ENCODE data around the gene PIK3R6.

PIK3R6 gene

DNA sequence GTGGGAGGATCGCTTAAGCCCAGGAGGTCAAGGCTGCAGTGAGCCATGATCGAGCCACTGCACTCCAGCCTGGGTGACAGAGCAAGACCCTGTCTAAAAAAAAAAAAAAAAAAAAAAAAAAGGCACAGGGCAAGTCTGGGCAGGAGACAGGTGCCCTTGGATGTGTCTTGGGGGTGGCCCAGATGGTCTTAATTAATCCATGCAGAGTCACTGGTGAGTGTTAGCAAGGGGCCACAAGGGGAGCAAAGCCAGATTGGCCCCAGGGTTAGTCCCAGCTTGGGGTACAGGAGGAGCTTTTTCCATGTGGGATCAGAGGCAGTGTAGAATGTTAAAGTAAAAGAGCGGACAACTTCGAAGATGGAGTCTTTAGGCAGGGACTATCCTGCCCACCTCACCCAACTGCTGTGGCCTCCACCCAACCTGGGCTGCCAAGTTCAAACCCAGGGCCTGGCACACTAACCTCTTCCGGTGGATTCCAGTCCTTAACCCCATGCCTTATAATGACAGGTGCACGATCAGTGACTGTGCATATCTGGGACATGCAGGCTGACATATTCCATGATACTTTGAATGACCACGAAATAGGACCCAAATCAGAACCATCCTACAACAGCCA lies 36.1 kb downstream of the PIK3R6 start:
- peak; percentile 9 for FAIRE-seq
- no peak for DNase-seq (ENCODE audit: insufficient read length, low spot score)
- TF ChIP-seq POU2F2 (IDR thresholded peaks at IDR 0.05; ENCODE audit: low read depth, low read length) (no peak), POLR2A (IDR thresholded peaks at IDR 0.05; ENCODE audit: low read depth, low read length) (peak; percentile 31; the same call in 1 of the 2 replicates)

DNA sequence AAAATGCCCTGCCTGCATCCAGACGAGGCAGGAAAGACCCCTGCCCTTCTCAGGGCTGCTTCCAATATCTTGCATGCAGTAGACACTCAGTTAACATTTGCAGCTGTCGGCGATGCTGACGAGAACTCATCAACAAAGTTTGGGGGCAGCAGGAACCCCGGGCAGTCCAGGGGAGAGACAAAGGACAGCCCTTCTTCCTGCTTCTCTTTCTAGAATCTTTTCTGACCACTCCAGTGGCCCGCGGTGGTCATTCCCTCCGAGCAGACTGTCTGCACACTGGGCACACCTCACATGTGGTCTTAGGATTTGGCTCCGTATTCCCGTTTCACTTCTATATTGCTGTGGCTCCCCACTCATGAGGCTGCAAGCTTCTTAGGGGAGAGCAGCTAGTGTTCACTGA lies 37.3 kb downstream of the PIK3R6 start:
- no peak for DNase-seq (ENCODE audit: insufficient read length, low spot score)
- no peak for TF ChIP-seq POU2F2 (IDR thresholded peaks at IDR 0.05; ENCODE audit: low read depth, low read length)
- no peak for TF ChIP-seq PAX5 (IDR thresholded peaks at IDR 0.05; ENCODE audit: insufficient read depth, low read length, severe bottlenecking)
- no peak for TF ChIP-seq POLR2AphosphoS5 (IDR thresholded peaks at IDR 0.05; ENCODE audit: low read depth, low read length)
- no peak for TF ChIP-seq TAF1 (IDR thresholded peaks at IDR 0.05; ENCODE audit: low read depth, low read length)
- TF ChIP-seq SPI1 (IDR thresholded peaks at IDR 0.05; ENCODE audit: low read depth, low read length), result no peak
- TF ChIP-seq POLR2A (IDR thresholded peaks at IDR 0.05; ENCODE audit: low read depth, low read length), result no peak
- no peak for FAIRE-seq

DNA sequence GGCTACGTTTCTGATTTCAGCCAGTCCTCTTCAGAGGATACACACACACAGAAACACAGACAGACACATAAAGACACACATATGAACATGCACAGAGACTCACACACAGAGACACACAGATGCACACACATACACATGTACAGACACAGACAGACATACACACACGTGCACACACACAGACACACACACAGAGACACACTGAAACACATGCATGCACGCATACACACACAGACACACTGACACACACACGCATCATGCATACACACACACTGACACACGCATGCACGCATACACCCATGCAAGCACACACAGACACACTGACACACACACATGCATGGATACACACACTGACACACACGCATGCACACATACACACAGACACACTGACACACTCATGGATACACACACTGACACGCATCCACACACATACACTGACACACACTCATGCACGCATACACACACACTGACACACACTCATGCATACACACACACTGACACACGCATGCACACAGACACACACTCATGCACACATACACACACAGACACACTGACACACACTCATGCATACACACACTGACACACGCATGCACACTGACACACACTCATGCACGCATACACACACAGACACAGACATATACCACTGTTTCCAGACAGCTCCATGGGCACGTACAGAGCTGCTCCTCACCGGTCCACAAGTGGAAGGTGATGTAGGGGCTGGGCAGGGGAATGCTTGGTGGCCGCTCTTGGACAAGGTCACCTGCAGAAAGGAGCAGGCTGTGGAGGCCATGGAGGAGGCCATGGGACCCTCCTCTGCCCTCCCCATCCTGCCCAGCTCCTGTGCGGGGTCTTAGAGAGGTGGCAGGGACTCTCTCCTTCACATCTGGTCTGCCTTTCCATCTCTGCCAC lies 38.2 kb downstream of the PIK3R6 start:
- FAIRE-seq (peak; percentile 85), DNase-seq (ENCODE audit: insufficient read length, low spot score) (no peak)
- peak; percentile 92 for TF ChIP-seq POLR2AphosphoS5 (IDR thresholded peaks at IDR 0.05; ENCODE audit: low read depth, low read length)
- peak; percentile 94 for TF ChIP-seq POLR2A (IDR thresholded peaks at IDR 0.05; ENCODE audit: low read depth, low read length)
- TF ChIP-seq TAF1 (IDR thresholded peaks at IDR 0.05; ENCODE audit: low read depth, low read length), result no peak
- peak; percentile 8 for TF ChIP-seq POU2F2 (IDR thresholded peaks at IDR 0.05; ENCODE audit: low read depth, low read length)

DNA sequence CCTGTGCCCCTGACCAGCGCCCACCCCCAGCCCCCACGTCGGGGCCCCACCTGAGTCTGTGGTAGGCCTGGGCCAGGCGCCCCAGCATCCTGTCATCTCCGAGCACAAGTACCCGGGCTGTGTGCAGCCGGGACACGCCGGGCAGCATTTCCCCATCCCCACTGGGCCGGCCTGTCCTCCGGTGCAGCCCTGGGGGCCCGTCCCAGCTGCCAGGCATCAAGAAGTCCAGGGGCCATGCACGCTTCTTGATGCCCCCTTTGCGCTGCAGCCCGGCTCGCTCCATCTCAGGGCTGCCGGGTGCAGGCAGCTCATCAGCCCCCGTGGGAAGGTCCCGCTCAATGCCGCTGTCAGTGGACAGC lies 39.0 kb downstream of the PIK3R6 start:
- no peak for TF ChIP-seq PAX5 (IDR thresholded peaks at IDR 0.05; ENCODE audit: insufficient read depth, low read length, severe bottlenecking)
- TF ChIP-seq POLR2AphosphoS5 (IDR thresholded peaks at IDR 0.05; ENCODE audit: low read depth, low read length), result no peak
- no peak for TF ChIP-seq SPI1 (IDR thresholded peaks at IDR 0.05; ENCODE audit: low read depth, low read length)
- no peak for TF ChIP-seq POLR2A (IDR thresholded peaks at IDR 0.05; ENCODE audit: low read depth, low read length)
- TF ChIP-seq POU2F2 (IDR thresholded peaks at IDR 0.05; ENCODE audit: low read depth, low read length), result no peak
- TF ChIP-seq TAF1 (IDR thresholded peaks at IDR 0.05; ENCODE audit: low read depth, low read length), result no peak
- FAIRE-seq (no peak), DNase-seq (ENCODE audit: insufficient read length, low spot score) (no peak)

DNA sequence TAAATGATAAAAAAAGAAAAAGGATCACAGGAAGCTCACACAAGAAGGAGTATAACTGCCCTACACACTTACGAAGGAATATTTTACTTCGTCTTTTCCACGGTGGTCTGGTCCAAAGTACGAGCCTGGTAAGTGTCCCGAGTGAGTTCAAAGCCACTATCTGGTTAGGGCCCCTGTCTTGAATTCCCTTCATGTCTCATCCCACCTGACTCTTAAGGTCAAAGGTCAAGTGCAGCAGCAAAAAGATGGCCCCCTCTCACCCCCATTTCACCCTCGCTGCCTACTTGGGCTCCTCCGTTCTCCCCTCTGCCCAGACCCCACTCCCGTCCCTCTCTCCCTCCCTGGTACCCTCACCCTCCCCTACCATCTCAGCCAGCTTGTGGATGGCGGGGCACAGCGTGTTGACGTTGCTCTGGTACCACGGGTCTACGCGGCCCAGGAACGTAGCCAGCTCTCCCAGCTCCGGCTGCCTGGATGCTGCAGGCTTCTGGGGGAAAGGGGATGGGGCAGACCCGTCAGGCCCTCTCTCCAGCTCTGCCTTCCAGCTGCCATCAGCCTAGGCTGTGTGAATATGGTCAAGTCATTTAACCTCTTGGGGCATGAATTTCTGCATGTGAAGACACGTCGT lies 40.6 kb downstream of the PIK3R6 start:
- no peak for TF ChIP-seq POU2F2 (IDR thresholded peaks at IDR 0.05; ENCODE audit: low read depth, low read length)
- no peak for TF ChIP-seq PAX5 (IDR thresholded peaks at IDR 0.05; ENCODE audit: insufficient read depth, low read length, severe bottlenecking)
- TF ChIP-seq SPI1 (IDR thresholded peaks at IDR 0.05; ENCODE audit: low read depth, low read length), result no peak
- TF ChIP-seq POLR2AphosphoS5 (IDR thresholded peaks at IDR 0.05; ENCODE audit: low read depth, low read length), result peak; percentile 57
- TF ChIP-seq TAF1 (IDR thresholded peaks at IDR 0.05; ENCODE audit: low read depth, low read length), result no peak
- peak; percentile 26; the same call in 1 of the 2 replicates for TF ChIP-seq POLR2A (IDR thresholded peaks at IDR 0.05; ENCODE audit: low read depth, low read length)
- FAIRE-seq, result no peak
- no peak for DNase-seq (ENCODE audit: insufficient read length, low spot score)

DNA sequence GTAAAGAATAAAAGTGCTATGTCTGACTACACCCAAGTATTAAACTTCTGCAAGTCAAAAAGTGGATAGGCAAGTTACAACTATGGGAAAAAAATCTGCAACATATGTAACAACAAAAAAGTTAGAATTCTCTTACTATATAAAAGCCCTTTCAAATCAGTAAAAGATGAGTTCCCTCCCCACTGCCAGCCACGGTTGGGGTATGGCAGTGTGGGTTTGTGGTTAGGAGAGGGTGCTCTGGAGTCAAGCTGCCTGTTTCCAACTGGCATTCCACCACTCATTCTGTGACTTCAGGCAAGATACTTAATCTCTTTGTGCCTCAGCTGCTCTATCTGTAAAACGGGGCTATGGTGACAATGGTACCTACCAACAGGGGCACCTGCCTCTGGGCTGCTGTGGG lies 41.7 kb downstream of the PIK3R6 start:
- FAIRE-seq (peak; percentile 51), DNase-seq (ENCODE audit: insufficient read length, low spot score) (no peak)
- no peak for TF ChIP-seq TAF1 (IDR thresholded peaks at IDR 0.05; ENCODE audit: low read depth, low read length)
- TF ChIP-seq POU2F2 (IDR thresholded peaks at IDR 0.05; ENCODE audit: low read depth, low read length), result no peak
- no peak for TF ChIP-seq POLR2A (IDR thresholded peaks at IDR 0.05; ENCODE audit: low read depth, low read length)
- TF ChIP-seq POLR2AphosphoS5 (IDR thresholded peaks at IDR 0.05; ENCODE audit: low read depth, low read length), result no peak
- no peak for TF ChIP-seq SPI1 (IDR thresholded peaks at IDR 0.05; ENCODE audit: low read depth, low read length)
- TF ChIP-seq PAX5 (IDR thresholded peaks at IDR 0.05; ENCODE audit: insufficient read depth, low read length, severe bottlenecking), result no peak

DNA sequence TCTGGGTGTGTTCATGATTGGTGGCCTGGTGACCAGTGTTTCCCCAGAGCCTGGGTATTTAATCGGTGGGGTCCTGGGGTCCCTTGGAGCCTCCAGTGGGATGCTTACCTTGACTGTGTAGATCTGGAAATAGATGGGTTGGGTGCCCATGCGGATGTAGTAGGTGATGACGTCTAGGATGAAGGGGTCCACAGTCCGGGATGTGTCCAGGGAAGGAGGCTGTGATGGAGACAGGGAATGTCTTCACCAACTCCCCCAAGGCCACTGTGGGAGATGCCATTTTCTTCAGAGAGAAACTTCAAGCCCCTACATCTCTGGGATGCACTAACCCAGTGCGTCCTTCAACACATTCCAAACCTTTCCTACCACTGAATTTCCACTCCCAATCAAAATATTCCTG lies 44.2 kb downstream of the PIK3R6 start:
- no peak for FAIRE-seq

DNA sequence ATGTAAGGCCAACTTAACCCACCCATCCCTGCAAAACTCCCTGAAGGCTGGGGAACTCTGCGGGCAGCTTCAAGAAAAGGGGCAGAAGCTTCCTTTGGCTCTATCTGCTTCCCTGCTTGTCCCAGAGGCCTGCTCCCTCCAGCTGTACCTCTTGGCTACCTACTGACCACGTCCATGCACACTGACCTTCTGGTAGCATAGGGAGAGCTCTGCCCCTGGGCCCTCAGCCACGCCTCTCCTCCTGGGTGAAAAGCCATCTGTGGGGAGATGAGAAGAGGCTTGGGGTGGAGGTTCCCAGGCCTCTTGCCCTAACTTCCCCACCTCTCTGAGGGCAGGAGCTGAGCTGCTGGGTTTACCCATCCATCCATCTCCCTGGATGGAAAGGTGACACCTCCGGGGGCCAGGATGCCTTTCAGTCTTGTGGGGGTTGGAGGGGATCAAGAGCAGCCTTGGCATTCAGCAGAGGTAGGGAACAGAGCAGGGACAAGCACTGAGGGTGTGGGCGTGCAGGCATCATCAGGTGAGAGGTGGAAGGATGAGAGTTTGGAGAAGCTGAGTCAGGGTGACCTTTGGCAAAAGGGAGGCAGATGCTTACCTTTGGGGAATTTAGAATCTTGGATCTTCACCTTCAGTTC lies 45.0 kb downstream of the PIK3R6 start:
- FAIRE-seq, result no peak

More for the DNA sequence above, 44.2 kb downstream of the PIK3R6 start:
- TF ChIP-seq POLR2AphosphoS5 (IDR thresholded peaks at IDR 0.05; ENCODE audit: low read depth, low read length) (no peak), SPI1 (IDR thresholded peaks at IDR 0.05; ENCODE audit: low read depth, low read length) (no peak), POU2F2 (IDR thresholded peaks at IDR 0.05; ENCODE audit: low read depth, low read length) (no peak), TAF1 (IDR thresholded peaks at IDR 0.05; ENCODE audit: low read depth, low read length) (no peak), PAX5 (IDR thresholded peaks at IDR 0.05; ENCODE audit: insufficient read depth, low read length, severe bottlenecking) (no peak), POLR2A (IDR thresholded peaks at IDR 0.05; ENCODE audit: low read depth, low read length) (no peak)
- DNase-seq (ENCODE audit: insufficient read length, low spot score), result no peak

More for the DNA sequence above, 45.0 kb downstream of the PIK3R6 start:
- DNase-seq (ENCODE audit: insufficient read length, low spot score), result no peak
- TF ChIP-seq TAF1 (IDR thresholded peaks at IDR 0.05; ENCODE audit: low read depth, low read length), result no peak
- no peak for TF ChIP-seq PAX5 (IDR thresholded peaks at IDR 0.05; ENCODE audit: insufficient read depth, low read length, severe bottlenecking)
- no peak for TF ChIP-seq POLR2A (IDR thresholded peaks at IDR 0.05; ENCODE audit: low read depth, low read length)
- TF ChIP-seq POLR2AphosphoS5 (IDR thresholded peaks at IDR 0.05; ENCODE audit: low read depth, low read length), result no peak
- no peak for TF ChIP-seq SPI1 (IDR thresholded peaks at IDR 0.05; ENCODE audit: low read depth, low read length)
- TF ChIP-seq POU2F2 (IDR thresholded peaks at IDR 0.05; ENCODE audit: low read depth, low read length), result no peak

Measured in GM12891 (cell line).